ENCODE data around the gene SH3TC1. TPM values are rescaled to one million over a fixed set of nuclear protein-coding genes. Genes with fewer than 3 reads are reported as not detected.

Gene SH3TC1
- total RNA-seq, 5 donors from 2014 or later (not counting 1 experiment from before 2014, with no cell fraction given), result 24.6 to 103 (median 40.3) TPM

GRCh38 chr4:8230891-8231290 lies 31.8 kb downstream of the SH3TC1 start:
- Mint-ChIP-seq H3K4me3 (peak overlapping the region in 1 of 3 donors; percentile 32), H3K36me3 (peaks cover 11% of the 10 kb centered on the region), H3K27me3 (no peaks in the 10 kb centered on the region), H3K4me1 (peaks cover 26 to 35% (median 27%) of the 10 kb centered on the region in 3 donors), H3K27ac (no peak overlapping the region), H3K9me3 (no peaks in the 10 kb centered on the region)
- ChIA-PET CTCF (interaction anchor here in 1 of 2 donors (0.7 kb wide), 1 partner anchor 83 kb away, joined by 3 read pairs; no protein-coding TSS in a partner anchor), POLR2A (no interaction called here)
- no peaks in the 10 kb centered on the region for H3K9me3 ChIP-seq
- WGBS (ENCODE audit: insufficient coverage), result 100% methylated on average over 6 of the region's 10 CpGs
- no peak for DNase-seq
- no peak for ATAC-seq (replicated peaks in 1 of 4)
- H3K4me1 ChIP-seq (ENCODE audit: control insufficient read depth in 1 of 2, extremely low read depth in 1 of 2, insufficient read depth in 2 of 2, low read length in 2 of 2), result peaks cover 24 to 43% of the 10 kb centered on the region in 2 experiments
- H3K36me3 ChIP-seq (ENCODE audit: control insufficient read depth in 2 of 2, extremely low read depth in 1 of 2, insufficient read depth in 1 of 2, low read length in 1 of 2), result peaks cover 0 to 17% of the 10 kb centered on the region in 2 donors
- H3K4me3 ChIP-seq (ENCODE audit: control insufficient read depth in 1 of 2, extremely low read depth in 1 of 2, low read length in 1 of 2), result no peak overlapping the region
- H3K27ac ChIP-seq (ENCODE audit: low read length), result no peak overlapping the region
- H3K27me3 ChIP-seq (replicated peaks in 1 of 2; ENCODE audit: control insufficient read depth in 2 of 2, extremely low read depth in 1 of 2, insufficient read depth in 2 of 2, low read length in 1 of 2), result no peaks in the 10 kb centered on the region

- Mint-ChIP-seq H3K4me3 (no peak overlapping the region), H3K9me3 (no peaks in the 10 kb centered on the region), H3K4me1 (peaks cover 24 to 32% (median 26%) of the 10 kb centered on the region in 3 donors), H3K36me3 (peaks cover 8% of the 10 kb centered on the region), H3K27me3 (no peaks in the 10 kb centered on the region), H3K27ac (no peak overlapping the region)
- H3K36me3 ChIP-seq (ENCODE audit: control insufficient read depth in 2 of 2, extremely low read depth in 1 of 2, insufficient read depth in 1 of 2, low read length in 1 of 2), result peaks cover 0 to 20% of the 10 kb centered on the region in 2 donors
- POLR2A ChIA-PET, result no interaction called here
- 81% methylated on average over 21 of the region's 21 CpGs for WGBS (ENCODE audit: insufficient coverage)
- no peak for ATAC-seq (replicated peaks in 1 of 4)
- no peak overlapping the region for H3K27ac ChIP-seq (ENCODE audit: low read length)
- no peaks in the 10 kb centered on the region for H3K9me3 ChIP-seq
- no peak overlapping the region for H3K4me3 ChIP-seq (ENCODE audit: control insufficient read depth in 1 of 2, extremely low read depth in 1 of 2, low read length in 1 of 2)
- no peaks in the 10 kb centered on the region for H3K27me3 ChIP-seq (replicated peaks in 1 of 2; ENCODE audit: control insufficient read depth in 2 of 2, extremely low read depth in 1 of 2, insufficient read depth in 2 of 2, low read length in 1 of 2)
- no peak for DNase-seq
- CTCF ChIA-PET, result interaction anchor here in 1 of 2 donors (0.7 kb wide), 1 partner anchor 82 kb away, joined by 3 read pairs; no protein-coding TSS in a partner anchor
- peaks cover 23 to 37% of the 10 kb centered on the region in 2 experiments for H3K4me1 ChIP-seq (ENCODE audit: control insufficient read depth in 1 of 2, extremely low read depth in 1 of 2, insufficient read depth in 2 of 2, low read length in 2 of 2)
Observed at GRCh38 chr4:8231551-8232049, 32.5 kb downstream of the SH3TC1 start.

GRCh38 chr4:8232748-8233147 lies 33.7 kb downstream of the SH3TC1 start:
- ATAC-seq (replicated peaks in 1 of 4), result no peak
- DNase-seq, result no peak
- no peaks in the 10 kb centered on the region for H3K27me3 ChIP-seq (replicated peaks in 1 of 2; ENCODE audit: control insufficient read depth in 2 of 2, extremely low read depth in 1 of 2, insufficient read depth in 2 of 2, low read length in 1 of 2)
- H3K27ac Mint-ChIP-seq, result no peak overlapping the region
- no peaks in the 10 kb centered on the region for H3K9me3 ChIP-seq
- peaks cover 6% of the 10 kb centered on the region for H3K36me3 Mint-ChIP-seq
- peaks cover 17 to 28% (median 26%) of the 10 kb centered on the region in 3 donors for H3K4me1 Mint-ChIP-seq
- no peak overlapping the region for H3K27ac ChIP-seq (ENCODE audit: low read length)
- CTCF ChIA-PET, result no interaction called here
- no peaks in the 10 kb centered on the region for H3K9me3 Mint-ChIP-seq
- H3K27me3 Mint-ChIP-seq, result no peaks in the 10 kb centered on the region
- H3K4me3 ChIP-seq (ENCODE audit: control insufficient read depth in 1 of 2, extremely low read depth in 1 of 2, low read length in 1 of 2), result no peak overlapping the region
- WGBS (ENCODE audit: insufficient coverage), result 94% methylated on average over 11 of the region's 11 CpGs
- POLR2A ChIA-PET, result no interaction called here
- peaks cover 14 to 27% of the 10 kb centered on the region in 2 experiments for H3K4me1 ChIP-seq (ENCODE audit: control insufficient read depth in 1 of 2, extremely low read depth in 1 of 2, insufficient read depth in 2 of 2, low read length in 2 of 2)
- no peak overlapping the region for H3K4me3 Mint-ChIP-seq
- peaks cover 0 to 20% of the 10 kb centered on the region in 2 donors for H3K36me3 ChIP-seq (ENCODE audit: control insufficient read depth in 2 of 2, extremely low read depth in 1 of 2, insufficient read depth in 1 of 2, low read length in 1 of 2)

- no peak overlapping the region for H3K27ac Mint-ChIP-seq
- no peak overlapping the region for H3K4me3 ChIP-seq (ENCODE audit: control insufficient read depth in 1 of 2, extremely low read depth in 1 of 2, low read length in 1 of 2)
- ATAC-seq (replicated peaks in 1 of 4) (no peak), DNase-seq (no peak)
- H3K4me3 Mint-ChIP-seq, result no peak overlapping the region
- no peaks in the 10 kb centered on the region for H3K27me3 ChIP-seq (replicated peaks in 1 of 2; ENCODE audit: control insufficient read depth in 2 of 2, extremely low read depth in 1 of 2, insufficient read depth in 2 of 2, low read length in 1 of 2)
- CTCF ChIA-PET, result no interaction called here
- H3K27me3 Mint-ChIP-seq, result no peaks in the 10 kb centered on the region
- H3K9me3 Mint-ChIP-seq, result no peaks in the 10 kb centered on the region
- H3K9me3 ChIP-seq, result no peaks in the 10 kb centered on the region
- POLR2A ChIA-PET, result no interaction called here
- WGBS (ENCODE audit: insufficient coverage), result 97% methylated on average over 4 of the region's 4 CpGs
- H3K36me3 ChIP-seq (ENCODE audit: control insufficient read depth in 2 of 2, extremely low read depth in 1 of 2, insufficient read depth in 1 of 2, low read length in 1 of 2), result peaks cover 0 to 22% of the 10 kb centered on the region in 2 donors
- H3K27ac ChIP-seq (ENCODE audit: low read length), result no peak overlapping the region
- H3K4me1 ChIP-seq (ENCODE audit: control insufficient read depth in 1 of 2, extremely low read depth in 1 of 2, insufficient read depth in 2 of 2, low read length in 2 of 2), result peaks cover 4 to 16% of the 10 kb centered on the region in 2 experiments
- peaks cover 6 to 21% (median 18%) of the 10 kb centered on the region in 3 donors for H3K4me1 Mint-ChIP-seq
- H3K36me3 Mint-ChIP-seq, result peaks cover 6% of the 10 kb centered on the region
Observed at GRCh38 chr4:8233672-8234484, 34.8 kb downstream of the SH3TC1 start.

DNA sequence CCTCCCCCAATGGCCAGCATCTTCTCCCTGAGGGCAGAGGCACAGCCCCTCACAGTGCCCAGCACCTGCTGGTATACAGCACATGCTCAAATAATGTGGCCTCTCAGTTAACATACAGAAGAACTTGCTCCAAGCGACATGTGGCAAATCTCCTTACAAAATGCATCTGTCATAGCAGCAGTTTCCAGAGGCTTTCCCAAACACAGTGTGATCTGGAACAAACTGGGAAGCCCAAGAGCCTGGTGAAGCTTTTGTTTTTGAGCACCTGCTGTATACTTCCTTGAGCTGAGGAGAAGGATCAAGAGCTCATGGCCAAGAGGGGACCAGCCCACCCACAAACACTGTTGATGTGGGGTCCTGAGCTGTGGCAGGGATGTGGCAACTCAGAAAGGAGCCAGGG lies 35.6 kb downstream of the SH3TC1 start:
- POLR2A ChIA-PET, result no interaction called here

GRCh38 chr4:8235224-8235623 lies 36.1 kb downstream of the SH3TC1 start:
- Histone ChIP-seq H3K4me3 (ENCODE audit: control insufficient read depth in 1 of 2, extremely low read depth in 1 of 2, low read length in 1 of 2) (no peak overlapping the region), H3K9me3 (no peaks in the 10 kb centered on the region), H3K27ac (ENCODE audit: low read length) (no peak overlapping the region), H3K4me1 (ENCODE audit: control insufficient read depth in 1 of 2, extremely low read depth in 1 of 2, insufficient read depth in 2 of 2, low read length in 2 of 2) (peaks cover 0 to 8% of the 10 kb centered on the region in 2 experiments), H3K36me3 (ENCODE audit: control insufficient read depth in 2 of 2, extremely low read depth in 1 of 2, insufficient read depth in 1 of 2, low read length in 1 of 2) (peaks cover 0 to 22% of the 10 kb centered on the region in 2 donors), H3K27me3 (replicated peaks in 1 of 2; ENCODE audit: control insufficient read depth in 2 of 2, extremely low read depth in 1 of 2, insufficient read depth in 2 of 2, low read length in 1 of 2) (no peaks in the 10 kb centered on the region)
- ChIA-PET CTCF (no interaction called here), POLR2A (no interaction called here)
- no peak overlapping the region for H3K27ac Mint-ChIP-seq
- no peaks in the 10 kb centered on the region for H3K9me3 Mint-ChIP-seq
- H3K36me3 Mint-ChIP-seq, result peaks cover 11% of the 10 kb centered on the region
- WGBS (ENCODE audit: insufficient coverage), result 82% methylated on average over 13 of the region's 13 CpGs
- peaks cover 3 to 10% (median 10%) of the 10 kb centered on the region in 3 donors for H3K4me1 Mint-ChIP-seq
- ATAC-seq (replicated peaks in 1 of 4) (no peak), DNase-seq (peak in 1 of 35 experiments; percentile 20)
- H3K4me3 Mint-ChIP-seq, result no peak overlapping the region
- no peaks in the 10 kb centered on the region for H3K27me3 Mint-ChIP-seq

More for the DNA sequence above, 35.6 kb downstream of the SH3TC1 start:
- H3K27ac ChIP-seq (ENCODE audit: low read length), result no peak overlapping the region
- H3K27me3 Mint-ChIP-seq, result no peaks in the 10 kb centered on the region
- ATAC-seq (replicated peaks in 1 of 4) (no peak), DNase-seq (no peak)
- no peaks in the 10 kb centered on the region for H3K9me3 ChIP-seq
- H3K4me1 Mint-ChIP-seq, result peaks cover 3 to 13% (median 12%) of the 10 kb centered on the region in 3 donors
- no peak overlapping the region for H3K4me3 ChIP-seq (ENCODE audit: control insufficient read depth in 1 of 2, extremely low read depth in 1 of 2, low read length in 1 of 2)
- H3K36me3 ChIP-seq (ENCODE audit: control insufficient read depth in 2 of 2, extremely low read depth in 1 of 2, insufficient read depth in 1 of 2, low read length in 1 of 2), result peaks cover 0 to 22% of the 10 kb centered on the region in 2 donors
- CTCF ChIA-PET, result no interaction called here
- peaks cover 0 to 8% of the 10 kb centered on the region in 2 experiments for H3K4me1 ChIP-seq (ENCODE audit: control insufficient read depth in 1 of 2, extremely low read depth in 1 of 2, insufficient read depth in 2 of 2, low read length in 2 of 2)
- no peaks in the 10 kb centered on the region for H3K9me3 Mint-ChIP-seq
- H3K4me3 Mint-ChIP-seq, result no peak overlapping the region
- 89% methylated on average over 1 of the region's 1 CpG for WGBS (ENCODE audit: insufficient coverage)
- peaks cover 11% of the 10 kb centered on the region for H3K36me3 Mint-ChIP-seq
- H3K27ac Mint-ChIP-seq, result no peak overlapping the region
- no peaks in the 10 kb centered on the region for H3K27me3 ChIP-seq (replicated peaks in 1 of 2; ENCODE audit: control insufficient read depth in 2 of 2, extremely low read depth in 1 of 2, insufficient read depth in 2 of 2, low read length in 1 of 2)

Measured in T-cell (primary cell).